NCI-H2107 treated with DMSO at 0.1 percent for 48 hours (cell line): ENCODE data around the gene PCK2.
A peak's percentile ranks its signal among the peaks of the same experiment; 100 is the strongest.

Experiments used
- DNase-seq: peaks from one replicate; lab custom pipeline; 2025; ENCODE audit not compliant: unreplicated experiment; lab: John Stamatoyannopoulos, UW

PCK2 gene

DNA sequence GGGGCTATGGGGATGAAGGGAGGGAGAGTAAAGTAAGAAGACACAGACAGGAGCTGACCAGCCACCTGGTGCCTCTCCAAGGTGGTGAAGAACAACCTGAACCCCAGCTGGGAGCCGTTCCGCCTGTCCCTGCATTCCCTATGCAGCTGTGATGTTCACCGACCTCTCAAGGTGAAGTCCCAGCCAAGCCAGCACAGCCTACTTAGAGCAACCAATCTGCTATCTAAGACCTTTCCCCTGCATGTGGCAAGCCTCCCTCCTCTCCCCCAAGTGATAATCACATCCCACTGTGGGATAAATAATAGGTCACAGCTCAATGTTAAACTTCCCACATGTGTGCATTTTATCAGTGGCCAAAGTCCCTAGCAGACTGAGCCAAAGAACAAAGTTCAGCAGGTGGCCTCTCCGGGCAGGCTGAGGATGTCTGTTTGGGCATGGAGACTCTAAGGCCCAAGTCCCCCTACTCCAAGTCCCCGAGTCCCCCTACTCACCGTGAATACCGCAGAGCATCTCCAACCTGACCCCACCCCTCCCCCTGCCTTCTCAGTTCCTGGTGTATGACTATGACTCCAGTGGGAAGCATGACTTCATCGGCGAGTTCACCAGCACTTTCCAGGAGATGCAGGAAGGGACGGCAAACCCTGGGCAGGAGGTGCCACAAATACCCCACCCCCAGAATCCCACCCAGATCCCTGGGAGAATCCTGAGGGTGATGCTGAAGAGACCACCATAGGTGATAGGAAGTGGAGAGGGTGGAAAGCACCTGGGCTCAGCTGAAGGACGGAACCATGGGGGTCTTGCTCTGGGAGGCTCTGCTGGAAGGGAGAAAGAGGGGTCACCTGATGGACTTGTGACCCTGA, 19.3 kb upstream of the PCK2 start:
- no peak for DNase-seq

GRCh38 chr14:24075485-24076301, 18.4 kb upstream of the PCK2 start:
- DNase-seq: peak; percentile 26

GRCh38 chr14:24076302-24076601, 17.9 kb upstream of the PCK2 start:
- DNase-seq: no peak

GRCh38 chr14:24077086-24077485, 17.0 kb upstream of the PCK2 start:
- DNase-seq: no peak

DNA sequence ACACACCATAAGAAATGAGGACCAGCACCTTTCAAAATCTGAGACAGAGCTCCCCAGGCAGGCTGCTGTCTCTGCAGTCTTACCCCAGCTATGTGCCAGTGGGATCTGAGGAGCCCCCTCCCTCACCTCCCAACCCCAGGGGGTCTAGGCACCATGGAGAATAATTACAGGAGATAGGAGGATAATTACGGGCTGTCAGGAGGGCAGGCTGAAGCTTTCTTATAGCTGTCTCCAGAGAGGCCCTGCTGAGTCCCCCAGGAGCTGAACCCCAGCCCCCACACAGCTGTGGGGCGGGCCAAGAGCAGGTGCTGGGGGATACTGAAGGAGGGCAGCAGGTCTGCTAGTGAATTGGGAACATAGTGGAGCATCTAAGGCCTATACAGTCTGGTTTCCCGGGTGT, 16.0 kb upstream of the PCK2 start:
- DNase-seq: peak; percentile 47

DNA sequence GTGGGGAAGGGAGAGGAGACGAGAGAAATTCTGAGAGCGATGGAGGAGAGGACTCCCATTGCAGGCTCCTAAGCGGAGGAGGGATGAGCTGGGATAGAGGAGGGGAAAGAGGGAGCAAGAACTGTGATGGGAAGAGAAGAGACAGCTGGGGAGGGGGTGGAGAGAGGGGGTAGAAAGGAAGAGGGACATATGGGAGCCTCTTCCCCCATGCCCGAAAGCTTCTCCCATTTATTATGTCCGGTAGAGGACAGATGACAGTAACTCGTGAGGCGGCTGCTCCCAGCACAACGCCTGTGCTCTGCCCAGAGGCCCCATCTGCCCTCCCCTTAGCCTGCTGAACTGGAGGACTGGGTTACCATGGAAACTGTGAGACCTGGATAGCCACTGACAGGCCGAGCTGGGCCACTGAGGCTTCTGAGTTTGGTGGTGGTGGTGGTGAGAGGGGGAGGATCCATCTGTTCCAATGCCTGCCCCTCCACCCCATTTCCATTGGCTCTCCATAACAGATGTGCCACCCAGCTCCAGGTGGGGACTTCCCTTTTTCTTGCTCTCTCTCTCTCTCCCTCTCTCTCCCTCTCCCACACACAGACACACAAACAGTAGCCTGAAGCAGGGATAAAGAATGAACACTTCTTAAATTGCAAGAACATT, 14.5 kb upstream of the PCK2 start:
- DNase-seq: no peak

DNA sequence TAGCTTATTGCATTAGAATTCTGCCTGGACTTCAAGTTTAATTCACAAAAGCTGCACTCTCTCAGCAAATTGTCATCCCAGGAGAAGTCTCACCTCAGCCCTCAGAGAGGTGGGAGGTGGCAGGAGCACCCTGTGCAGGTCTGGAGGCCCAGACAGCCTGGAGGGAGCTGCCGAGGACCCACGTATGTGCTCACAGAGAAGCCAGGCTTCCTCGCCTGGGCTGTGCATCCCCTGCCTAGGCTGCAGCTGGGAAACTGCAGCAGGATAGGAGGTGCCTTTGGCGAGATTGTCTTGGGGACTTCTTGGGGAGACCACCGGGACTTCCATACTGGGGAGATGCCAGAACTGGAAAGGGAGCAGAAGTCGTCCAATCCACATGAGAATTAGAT, 14.0 kb upstream of the PCK2 start:
- DNase-seq: no peak

GRCh38 chr14:24080888-24081738, 13.0 kb upstream of the PCK2 start:
- peak; percentile 63 for DNase-seq

- DNase-seq: no peak
Observed at GRCh38 chr14:24081739-24082211, 12.3 kb upstream of the PCK2 start.

- no peak for DNase-seq
Observed at GRCh38 chr14:24082411-24083080, 11.6 kb upstream of the PCK2 start.

DNA sequence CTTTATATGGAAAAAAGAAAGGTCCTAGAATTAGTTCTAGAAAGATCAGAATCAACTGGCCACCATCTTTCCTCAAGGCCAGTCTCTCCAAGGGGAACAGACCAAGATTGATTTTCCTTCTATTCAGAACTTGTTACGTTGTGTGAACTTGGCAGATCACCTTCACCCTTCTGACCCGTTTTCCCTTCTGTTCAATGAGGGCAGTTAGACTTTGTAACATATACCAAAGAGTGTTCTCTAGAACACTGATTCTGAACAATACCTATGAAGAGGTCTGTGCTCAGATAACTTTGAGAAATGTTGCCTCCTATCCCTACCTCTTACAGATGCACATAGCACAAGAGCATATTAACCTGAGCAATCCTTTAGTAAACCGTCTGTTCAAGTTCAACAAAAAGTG, 10.6 kb upstream of the PCK2 start:
- DNase-seq: no peak

GRCh38 chr14:24084440-24084839, 9.7 kb upstream of the PCK2 start:
- no peak for DNase-seq

- DNase-seq: no peak
Observed at GRCh38 chr14:24085215-24085614, 8.9 kb upstream of the PCK2 start.

GRCh38 chr14:24086193-24086955, 7.7 kb upstream of the PCK2 start:
- DNase-seq: no peak

DNA sequence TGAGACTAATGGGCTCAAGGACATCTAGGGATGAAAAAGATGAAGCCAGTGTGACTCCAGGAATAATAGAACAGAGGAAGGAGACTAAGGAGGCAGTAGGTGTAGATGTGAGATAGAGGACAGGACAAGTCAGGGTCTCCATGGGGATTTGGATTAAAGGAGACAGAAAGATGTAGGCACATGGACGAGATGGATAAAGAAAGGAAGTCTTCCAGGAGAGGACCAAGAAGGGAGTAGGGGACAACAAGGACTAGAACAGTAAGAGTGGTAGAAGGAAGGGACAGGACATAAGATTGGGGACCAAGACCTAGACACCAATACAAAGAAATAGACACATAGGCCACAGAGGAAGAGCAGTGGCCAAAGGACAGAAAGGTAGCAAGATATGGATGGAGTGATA, 7.1 kb upstream of the PCK2 start:
- no peak for DNase-seq

- no peak for DNase-seq
Observed at GRCh38 chr14:24088095-24088494, 6.0 kb upstream of the PCK2 start.

DNA sequence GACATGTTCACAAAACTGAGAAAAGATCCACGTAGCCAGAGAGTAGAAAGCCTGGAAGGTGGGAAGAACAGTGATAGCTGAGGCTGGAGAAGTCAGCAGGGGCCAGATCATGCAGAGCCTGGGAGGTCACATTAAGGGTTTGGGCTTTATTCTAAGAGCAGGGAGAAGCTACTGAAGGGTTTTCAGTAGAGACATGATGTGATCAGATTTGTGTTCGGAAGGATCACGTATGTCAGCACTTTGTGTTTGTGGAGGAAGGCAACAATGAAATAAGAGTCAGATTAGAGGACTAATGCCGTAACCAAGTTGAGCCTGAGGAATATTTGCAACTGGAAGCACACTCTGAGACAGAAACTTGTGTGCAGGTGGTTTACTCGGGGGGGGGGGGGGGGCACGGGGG, 4.2 kb upstream of the PCK2 start:
- no peak for DNase-seq

DNA sequence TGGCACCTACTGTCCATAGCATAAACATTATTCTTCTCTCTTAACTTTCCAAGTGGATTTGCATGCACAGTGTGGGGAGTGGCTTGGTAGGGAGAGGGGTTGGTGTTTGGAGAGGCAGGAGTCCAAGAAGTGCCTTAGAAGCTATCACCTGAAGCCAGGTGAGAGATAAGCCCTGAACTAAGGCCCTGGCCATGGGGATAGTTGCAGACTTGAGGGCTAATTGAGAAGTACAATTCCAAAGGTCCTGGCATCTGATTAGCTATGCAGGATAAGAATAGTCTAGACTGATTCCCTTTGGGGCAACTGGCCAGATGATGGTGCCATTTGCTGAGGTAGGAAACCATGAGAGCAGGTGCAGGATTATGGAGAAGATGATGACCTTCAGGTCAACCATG, 2.0 kb upstream of the PCK2 start:
- no peak for DNase-seq

GRCh38 chr14:24092505-24093206, 1.5 kb upstream of the PCK2 start:
- DNase-seq: no peak
